GM19240 (cell line): ENCODE results near the gene KIZ.
A peak's percentile ranks its signal among the peaks of the same experiment; 100 is the strongest.

Source experiments
- DNase-seq: peaks from one replicate; pipeline ENCODE4 v3.0.0; 2011; ENCODE audit warnings: low spot score; ENCODE audit not compliant: insufficient read length

Gene KIZ

GRCh38 chr20:21177767-21178166, 51.9 kb downstream of the KIZ start:
- DNase-seq = no peak

- no peak for DNase-seq
Observed at GRCh38 chr20:21179757-21180156, 53.9 kb downstream of the KIZ start.

GRCh38 chr20:21180248-21180647, 54.4 kb downstream of the KIZ start:
- no peak for DNase-seq

- no peak for DNase-seq
Observed at GRCh38 chr20:21181028-21181427, 55.1 kb downstream of the KIZ start.

- DNase-seq = no peak
Observed at GRCh38 chr20:21182832-21183563, 57.1 kb downstream of the KIZ start.

- no peak for DNase-seq
Observed at GRCh38 chr20:21183722-21184121, 57.8 kb downstream of the KIZ start.

GRCh38 chr20:21184819-21185218, 58.9 kb downstream of the KIZ start:
- no peak for DNase-seq

GRCh38 chr20:21185849-21186248, 60.0 kb downstream of the KIZ start:
- no peak for DNase-seq

- no peak for DNase-seq
Observed at GRCh38 chr20:21189761-21190523, 64.1 kb downstream of the KIZ start.

- DNase-seq = no peak
Observed at GRCh38 chr20:21190869-21191268, 65.0 kb downstream of the KIZ start.

GRCh38 chr20:21191839-21192238, 66.0 kb downstream of the KIZ start:
- DNase-seq = no peak

- no peak for DNase-seq
Observed at GRCh38 chr20:21202259-21202658, 76.4 kb downstream of the KIZ start.

- no peak for DNase-seq
Observed at GRCh38 chr20:21203088-21203656, 77.3 kb downstream of the KIZ start.

- DNase-seq = no peak
Observed at GRCh38 chr20:21206584-21206983, 80.7 kb downstream of the KIZ start.

GRCh38 chr20:21208999-21209398, 83.1 kb downstream of the KIZ start:
- no peak for DNase-seq

GRCh38 chr20:21209668-21210067, 83.8 kb downstream of the KIZ start:
- DNase-seq = no peak

GRCh38 chr20:21213691-21214090, 87.8 kb downstream of the KIZ start:
- no peak for DNase-seq

- no peak for DNase-seq
Observed at GRCh38 chr20:21214431-21214830, 88.5 kb downstream of the KIZ start.

- no peak for DNase-seq
Observed at GRCh38 chr20:21219686-21220085, 93.8 kb downstream of the KIZ start.

- DNase-seq = no peak
Observed at GRCh38 chr20:21224217-21224616, 98.3 kb downstream of the KIZ start.

GRCh38 chr20:21225215-21225947, 99.5 kb downstream of the KIZ start:
- no peak for DNase-seq

GRCh38 chr20:21228511-21228910, 102.6 kb downstream of the KIZ start:
- peak; percentile 12 for DNase-seq
